GM12891 (cell line): Measurements from ENCODE around the gene ZBTB24. TPM values are rescaled to one million over a fixed set of nuclear protein-coding genes. Genes with fewer than 3 reads are reported as not detected.
"Not testable (repeated sequence)": the region's sequence is repeated elsewhere in the genome, so short reads cannot be mapped to it uniquely, and the experiment has no call there.

Source experiments
- DNase-seq: peaks from one replicate; pipeline ENCODE4 v3.0.0; 2011; ENCODE audit warnings: low spot score; ENCODE audit not compliant: insufficient read length
- FAIRE-seq: peaks from 2 replicates; lab custom pipeline; 2011; peaks lifted over from hg19 to GRCh38; lab: Jason Lieb, UNC
- PAX5 ChIP-seq: IDR thresholded peaks from 2 replicates; pipeline ENCODE4 v1.6.1; 2011; ENCODE audit warnings: low read length, moderate library complexity, mild to moderate bottlenecking; ENCODE audit not compliant: insufficient read depth, severe bottlenecking
- POLR2A ChIP-seq: IDR thresholded peaks from 2 replicates; pipeline ENCODE4 v1.6.1; 2011; ENCODE audit warnings: low read depth, low read length, control low read depth
- POLR2AphosphoS5 ChIP-seq: IDR thresholded peaks from 2 replicates; pipeline ENCODE4 v1.6.1; 2011; ENCODE audit warnings: low read depth, low read length, control low read depth
- POU2F2 ChIP-seq: IDR thresholded peaks from 2 replicates; pipeline ENCODE4 v1.6.1; 2011; ENCODE audit warnings: low read depth, mild to moderate bottlenecking, control low read depth, low read length, moderate library complexity
- SPI1 ChIP-seq: IDR thresholded peaks from 2 replicates; pipeline ENCODE4 v1.6.1; 2011; ENCODE audit warnings: low read depth, low read length, control low read depth
- TAF1 ChIP-seq: IDR thresholded peaks from 2 replicates; pipeline ENCODE4 v1.6.1; 2011; ENCODE audit warnings: low read depth, low read length, control low read depth
- polyA plus RNA-seq: library from polyadenylated mRNA; unstranded; fragments of >200 nt; gene quantifications from one replicate; pipeline ENCODE4 v1.2.1, GENCODE V29; 2012; ENCODE audit warnings: low read depth, missing spikeins, inconsistent platforms; ENCODE audit not compliant: missing spikeins

Gene ZBTB24
- polyA plus RNA-seq, result 5.2 TPM

DNA sequence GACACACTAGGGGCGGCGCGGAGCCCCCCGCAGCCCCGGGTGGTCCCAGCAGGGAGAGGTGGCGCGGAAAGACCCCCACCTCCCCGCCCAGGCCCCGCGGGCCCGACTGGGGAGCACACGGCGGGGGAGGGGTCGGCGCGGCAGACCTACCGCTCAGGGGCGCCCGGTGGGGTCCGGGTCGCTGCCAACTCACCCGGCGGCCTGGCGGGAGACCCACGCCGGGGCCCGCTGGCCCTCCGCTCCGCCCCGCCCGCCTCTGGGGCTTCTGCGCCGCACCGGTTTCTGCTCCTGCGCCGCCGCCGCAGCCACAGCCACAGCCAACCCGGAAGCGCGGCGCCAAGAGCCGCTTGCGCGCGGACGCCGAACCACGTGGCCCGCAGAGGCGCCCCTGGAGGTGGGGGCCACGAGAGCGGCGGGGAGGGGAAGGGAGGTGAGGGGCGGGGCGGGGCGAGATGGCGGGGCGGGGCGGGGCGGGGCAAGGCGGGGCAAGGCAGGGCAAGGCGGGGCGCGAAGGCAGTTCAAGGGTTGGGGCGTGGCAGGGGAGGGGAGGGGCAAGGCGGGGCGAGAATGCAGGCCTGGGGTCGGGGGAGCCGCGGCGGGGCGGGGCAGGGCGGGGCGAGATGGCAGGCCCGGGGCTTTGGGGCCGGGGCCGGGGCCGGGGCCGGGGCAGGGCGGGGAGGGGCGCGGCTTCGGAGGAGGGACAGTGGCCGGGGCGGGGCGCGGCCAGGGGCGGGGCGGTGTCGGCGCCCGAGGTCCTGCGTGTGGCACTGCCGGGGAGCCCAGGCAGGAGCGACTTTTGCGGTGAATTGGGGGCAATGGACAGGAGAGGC lies at the start of gene ZBTB24:
ZBTB24 (minus strand) TSS at position 315 of the 830 bp plus-strand sequence. CDS start 1,193 bp downstream, outside the sequence.
- FAIRE-seq, result peak; percentile 79
- TF ChIP-seq TAF1 (peak; percentile 42; the same call in 1 of the 2 replicates), POU2F2 (no peak), POLR2A (0 out of 2 replicates have a peak, but pooled peaks have one; percentile 49)
- peak; percentile 87 for DNase-seq

DNA sequence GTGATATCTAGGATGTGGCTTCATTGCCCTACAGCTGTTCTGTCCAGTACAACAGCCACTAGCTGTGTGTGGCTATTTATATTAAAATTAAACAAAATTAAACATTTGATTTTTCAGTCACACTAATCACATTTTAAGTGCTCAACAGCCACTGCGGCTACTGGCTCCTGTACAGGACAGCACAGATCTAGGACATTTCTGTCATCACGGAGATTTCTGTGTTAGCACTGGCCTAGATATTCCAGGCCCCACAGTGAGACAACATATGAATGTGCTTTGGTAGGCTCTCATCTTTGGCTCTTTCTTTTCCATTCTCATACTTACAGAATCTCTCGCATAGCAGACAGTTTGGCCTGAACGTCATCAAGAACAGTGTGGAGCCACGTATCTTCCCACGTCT lies 48.4 kb upstream of the ZBTB24 start:
- DNase-seq (no peak), FAIRE-seq (no peak)
- TF ChIP-seq TAF1, result no peak
- no peak for TF ChIP-seq SPI1
- no peak for TF ChIP-seq PAX5
- no peak for TF ChIP-seq POLR2AphosphoS5
- TF ChIP-seq POU2F2, result no peak
- no peak for TF ChIP-seq POLR2A

DNA sequence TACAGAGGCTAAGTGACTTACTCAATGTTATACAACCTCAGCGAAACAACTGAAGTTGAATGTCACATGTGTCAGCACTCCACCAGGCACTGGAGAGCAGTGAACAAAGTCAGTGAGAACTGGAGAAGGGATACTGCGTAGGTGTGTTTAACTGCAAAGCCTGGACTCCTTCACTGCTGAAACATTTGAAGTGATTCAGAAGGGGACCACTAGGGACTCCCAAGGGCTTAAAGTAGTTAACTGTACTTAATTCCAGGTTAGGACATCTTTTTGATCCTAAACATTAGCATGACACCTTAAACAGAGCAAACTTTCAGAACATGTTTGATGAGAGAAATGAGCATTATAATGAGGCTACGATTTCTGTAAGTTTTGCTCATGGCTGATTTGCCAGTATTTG lies 45.0 kb upstream of the ZBTB24 start:
- FAIRE-seq (peak; percentile 13), DNase-seq (no peak)
- TF ChIP-seq POLR2A (no peak), POLR2AphosphoS5 (no peak), POU2F2 (no peak), TAF1 (no peak), SPI1 (no peak), PAX5 (no peak)

DNA sequence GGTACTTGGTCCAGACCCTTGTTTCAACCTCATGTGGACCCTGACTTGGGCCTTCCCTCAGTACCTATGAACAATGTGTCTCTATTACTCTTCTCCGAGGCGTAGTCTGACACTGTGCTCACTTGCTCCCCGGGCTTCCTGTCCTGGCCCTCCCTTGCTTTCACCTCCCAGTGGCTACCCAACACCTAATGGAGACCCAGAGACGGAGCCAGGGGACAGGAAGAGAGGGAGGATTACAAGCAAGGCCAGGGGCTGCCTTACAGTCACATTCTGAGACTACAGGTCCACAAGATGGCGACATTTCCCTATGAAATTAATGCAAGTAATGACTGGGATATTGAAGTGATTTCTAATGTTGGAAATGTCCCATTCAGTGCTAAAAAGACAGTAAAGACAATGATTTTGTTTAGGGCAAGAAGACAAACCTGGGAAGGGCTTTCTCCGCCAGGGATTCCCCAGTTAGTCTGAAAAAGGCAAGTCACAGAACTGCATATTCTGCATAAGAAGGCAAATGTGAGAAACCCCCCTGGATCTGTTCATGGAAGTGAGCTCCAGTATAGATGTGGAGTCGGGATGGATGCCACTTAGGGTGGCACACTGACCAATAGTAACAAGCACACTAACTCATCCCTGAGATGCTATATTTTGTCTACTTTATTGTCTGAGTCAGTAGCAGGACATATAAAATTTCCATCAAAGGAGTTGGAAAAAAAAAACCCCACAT lies 44.0 kb upstream of the ZBTB24 start:
- FAIRE-seq, result peak; percentile 87
- DNase-seq, result no peak
- TF ChIP-seq SPI1 (no peak), TAF1 (no peak), POLR2AphosphoS5 (no peak), POU2F2 (no peak), PAX5 (no peak), POLR2A (no peak)

DNA sequence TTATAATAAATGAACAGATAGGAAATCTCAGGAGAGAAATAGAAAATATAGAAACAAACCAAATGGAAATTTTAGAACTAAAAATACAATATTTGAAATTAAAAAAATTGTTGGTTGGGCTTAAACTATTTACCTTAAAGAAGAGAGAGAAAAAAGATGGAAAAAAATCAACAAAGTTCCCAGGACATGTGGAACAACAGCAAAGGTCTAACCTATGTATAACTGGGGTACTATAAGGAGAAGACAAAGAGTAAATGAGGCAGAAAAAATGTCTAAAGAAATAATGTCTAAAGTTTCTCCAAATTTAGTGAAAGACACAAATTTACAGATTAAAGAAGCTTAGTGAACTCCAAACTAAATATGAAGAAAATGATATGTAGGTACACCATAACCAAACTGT lies 41.1 kb upstream of the ZBTB24 start:
- no peak for DNase-seq
- no peak for FAIRE-seq
- TF ChIP-seq SPI1 (no peak), TAF1 (no peak), POU2F2 (no peak), PAX5 (no peak), POLR2AphosphoS5 (no peak)

DNA sequence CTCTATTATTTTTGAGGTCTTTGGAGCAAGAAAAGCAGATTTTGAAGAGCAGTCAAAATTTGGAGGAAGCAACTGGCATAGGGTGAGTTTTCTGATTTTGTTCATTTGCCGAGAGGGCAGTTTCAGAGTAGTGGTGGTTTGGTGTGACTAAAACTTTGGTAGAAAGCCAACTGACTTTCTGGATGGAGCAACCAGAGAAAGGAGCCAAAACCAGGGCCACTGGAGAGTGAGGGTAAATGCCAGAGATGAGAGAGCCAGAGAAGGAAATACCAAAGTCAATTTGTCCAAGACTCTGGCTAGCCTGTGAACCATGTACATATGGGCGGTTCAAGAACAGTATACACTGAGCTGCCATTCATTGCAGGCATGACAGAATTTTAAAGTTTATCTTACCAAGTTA lies 40.5 kb upstream of the ZBTB24 start:
- TF ChIP-seq POU2F2, result no peak
- FAIRE-seq (no peak), DNase-seq (no peak)

DNA sequence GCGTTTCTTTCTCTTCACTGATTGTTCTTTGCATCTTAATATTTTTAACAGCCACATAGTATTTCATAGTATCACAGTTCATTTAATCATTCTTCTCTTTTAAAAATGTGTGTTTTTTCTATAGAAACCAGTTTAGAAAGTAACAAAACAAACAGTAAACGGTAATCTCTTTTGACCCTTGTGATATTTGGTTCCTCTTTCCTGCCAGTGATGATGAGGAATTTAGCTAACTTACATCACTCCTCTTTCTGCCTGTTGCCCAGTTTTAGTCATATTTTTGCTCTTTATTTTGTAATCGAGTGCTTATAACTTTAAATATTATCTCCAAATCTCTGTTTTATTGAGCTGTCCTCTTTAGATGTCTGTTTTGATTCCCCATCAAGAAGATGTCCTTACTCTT lies 38.1 kb upstream of the ZBTB24 start:
- DNase-seq (no peak), FAIRE-seq (no peak)
- TF ChIP-seq POLR2AphosphoS5 (no peak), POU2F2 (no peak), PAX5 (no peak)

DNA sequence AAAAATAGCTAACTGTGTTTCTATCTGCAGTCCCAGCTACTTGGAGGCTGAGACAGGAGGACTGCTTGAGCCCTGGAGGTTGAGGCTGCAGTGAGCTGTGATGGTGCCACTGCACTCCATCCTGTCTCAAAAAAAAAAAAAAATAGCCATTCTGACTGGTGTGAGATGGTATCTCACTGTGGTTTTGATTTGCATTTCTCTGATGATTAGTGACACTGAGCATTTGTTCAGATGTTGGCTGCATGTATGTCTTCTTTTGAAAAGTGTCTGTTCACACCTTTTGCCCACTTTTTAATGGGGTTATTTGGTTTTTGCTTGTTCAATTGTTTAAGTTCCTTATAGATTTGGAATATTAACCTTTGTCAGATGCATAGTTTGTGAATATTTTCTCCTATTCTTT lies 36.6 kb upstream of the ZBTB24 start:
- DNase-seq, result not testable (repeated sequence)

DNA sequence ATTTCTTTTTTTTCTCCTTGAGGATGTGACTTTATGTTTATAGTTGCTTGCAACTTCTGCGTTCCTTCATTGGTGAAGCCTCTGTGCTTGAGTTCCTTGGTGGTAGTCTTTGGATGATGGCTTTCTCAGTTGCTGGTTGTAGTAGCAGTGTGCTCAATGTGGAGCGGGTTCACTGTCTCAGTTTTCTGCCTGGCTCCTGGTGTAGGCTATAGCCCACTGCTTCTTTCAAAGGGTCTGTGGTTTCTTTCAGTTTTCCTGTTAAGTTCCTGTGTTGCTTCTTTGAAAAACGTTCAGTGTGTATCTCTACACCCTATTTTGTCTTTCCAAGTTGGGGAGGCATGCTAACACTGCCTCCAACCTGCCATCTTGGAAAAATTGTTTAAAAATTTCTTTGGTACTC lies 33.9 kb upstream of the ZBTB24 start:
- DNase-seq, result no peak
- FAIRE-seq, result no peak
- TF ChIP-seq POLR2AphosphoS5 (no peak), POU2F2 (no peak)

More for the DNA sequence above, 36.6 kb upstream of the ZBTB24 start:
- FAIRE-seq, result not testable (repeated sequence)

DNA sequence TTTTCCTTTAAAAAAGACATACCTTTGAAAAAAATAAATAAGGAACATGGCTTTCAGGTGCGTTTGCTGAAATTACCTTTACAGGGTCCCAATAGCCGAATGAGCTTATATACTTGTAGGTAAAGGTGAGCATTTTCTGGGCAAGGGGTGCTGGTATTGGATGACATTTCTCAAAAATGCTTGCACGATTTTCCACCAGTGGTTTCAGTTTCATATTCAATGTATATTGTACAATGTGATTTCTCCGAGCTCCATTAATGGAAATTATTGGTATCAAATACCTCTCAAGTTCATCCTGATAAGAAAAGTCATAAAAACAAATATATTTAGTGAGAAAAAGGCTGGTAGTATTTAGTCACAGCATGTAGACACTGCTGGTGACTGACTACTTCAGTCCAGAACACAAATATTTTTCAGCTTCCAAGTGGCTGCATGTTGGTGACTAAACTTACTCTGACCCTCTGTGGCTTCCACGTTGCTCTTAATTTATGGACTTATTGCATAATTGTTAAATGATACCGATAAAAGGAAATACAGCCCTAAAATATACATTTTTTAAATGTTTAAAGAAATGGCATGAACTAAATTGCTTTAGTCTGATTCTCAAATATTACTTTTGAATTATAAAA lies 32.9 kb upstream of the ZBTB24 start:
- TF ChIP-seq TAF1, result no peak
- no peak for TF ChIP-seq POLR2A
- no peak for TF ChIP-seq POLR2AphosphoS5
- TF ChIP-seq POU2F2, result no peak
- DNase-seq (no peak), FAIRE-seq (no peak)

DNA sequence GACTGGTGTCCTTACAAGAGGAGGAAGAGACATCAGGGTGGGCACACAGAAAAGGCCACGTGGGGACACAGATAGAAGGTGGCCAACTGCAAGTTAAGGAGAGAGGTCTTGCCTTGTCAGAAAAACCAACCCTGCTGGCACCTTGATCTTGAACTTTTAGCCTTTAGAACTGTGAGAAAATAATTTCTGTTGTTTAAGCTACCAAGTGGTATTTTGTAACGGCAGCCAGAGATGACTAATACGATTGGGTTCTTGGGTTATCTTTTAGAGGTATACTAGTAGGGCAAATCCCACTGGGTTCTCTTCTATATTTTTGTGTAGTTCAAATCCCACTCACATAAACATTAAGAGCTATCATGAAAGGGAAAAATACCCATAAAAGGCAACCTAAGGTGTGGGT lies 31.9 kb upstream of the ZBTB24 start:
- FAIRE-seq (no peak), DNase-seq (no peak)
- TF ChIP-seq SPI1, result no peak
- TF ChIP-seq POLR2AphosphoS5, result no peak
- TF ChIP-seq POLR2A, result no peak
- no peak for TF ChIP-seq PAX5
- no peak for TF ChIP-seq TAF1
- no peak for TF ChIP-seq POU2F2
